Gastrocnemius medialis (tissue), 4 donors: ENCODE data around the gene KHK.

Experiments used
- CTCF ChIP-seq, 5 experiments: fragments of 450-650 bp in 3 of 5; fragments of 200-600 bp in 2 of 5; sonication (generic) in 2 of 5; IDR thresholded peaks in 4 of 5; conservative IDR thresholded peaks in 1 of 5; 1 replicate in 4 of 5; 2 replicates in 1 of 5; pipeline ENCODE4 v1.5.1; 2016 to 2019; ENCODE audit warnings: antibody characterized with exemption in 5 of 5, mild to moderate bottlenecking in 3 of 5, moderate library complexity in 3 of 5
- POLR2A ChIP-seq, 2 donors: fragments of 450-650 bp; IDR thresholded peaks; one replicate each; pipeline ENCODE4 v1.6.1; 2017; ENCODE audit warnings: antibody characterized with exemption in 2 of 2, mild to moderate bottlenecking in 2 of 2, moderate library complexity in 2 of 2

- TF ChIP-seq POLR2A (IDR thresholded peaks at IDR 0.05) (no peak), CTCF (IDR thresholded peaks at IDR 0.05 in 4 of 5, conservative IDR thresholded peaks at IDR 0.05 in 1 of 5) (no peak)
These were observed 47.8 kb upstream of the KHK start for GRCh38 chr2:27038631-27039339.
